ACHN (cell line): ENCODE results near the gene ZNF576.
"Not testable (repeated sequence)": the region's sequence is repeated elsewhere in the genome, so short reads cannot be mapped to it uniquely, and the experiment has no call there.

Experiments
- DNase-seq: peaks from one replicate; pipeline ENCODE4 v3.0.0-alpha.2; 2015
- in situ Hi-C: cut with HindIII; loops from 2 replicates; pipeline ENCODE4 v1.10.0; 2017; ENCODE audit warnings: low sequenced_read_pairs, low pct_ligation_motif_present, low pct_unique_long_range_greater_than_20kb

ZNF576 gene

DNA sequence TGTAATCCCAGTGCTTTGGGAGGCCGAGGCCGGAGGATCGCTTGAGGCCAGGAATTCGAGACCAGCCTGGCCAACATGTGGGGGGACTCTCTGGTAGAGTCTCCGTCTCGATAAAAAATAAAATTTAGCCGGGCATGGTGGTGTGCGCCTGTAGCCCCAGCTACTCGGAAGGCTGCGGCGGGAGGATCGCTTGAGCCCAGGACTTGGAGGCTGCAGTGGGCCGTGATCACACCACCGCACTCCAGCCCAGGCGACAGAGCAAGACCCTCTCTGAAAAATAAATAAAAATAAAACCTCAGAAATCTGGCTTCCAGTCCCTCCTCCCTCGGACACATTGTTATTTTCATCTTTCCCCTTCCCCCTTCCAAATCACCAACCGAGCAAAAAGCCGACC is 793 bp upstream of the ZNF576 start:
- in situ Hi-C loops = no loop called here
- no peak for DNase-seq

- DNase-seq = no peak
- in situ Hi-C loops = no loop called here
These were observed 557 bp downstream of the ZNF576 start for GRCh38 chr19:43596842-43597461.

DNA sequence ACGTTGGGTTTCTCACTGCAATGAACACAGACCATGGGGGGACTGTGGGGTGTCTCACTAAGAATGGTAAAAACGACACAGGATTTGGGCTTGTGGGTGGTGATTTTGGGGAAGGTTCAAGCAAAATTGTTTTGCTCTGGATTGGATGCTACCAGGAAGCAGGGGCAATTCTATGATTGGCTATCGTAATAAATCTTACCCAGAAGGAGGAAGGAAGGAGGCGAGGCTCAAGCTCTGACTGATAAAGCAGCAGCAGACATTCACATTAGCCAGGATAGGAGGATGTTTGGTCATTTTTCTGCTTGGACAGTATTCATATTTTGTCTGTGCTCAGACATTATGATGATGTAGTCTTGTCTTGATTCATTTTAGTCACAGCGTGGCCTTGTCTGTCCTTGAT is 1.5 kb downstream of the ZNF576 start:
- in situ Hi-C loops = no loop called here
- DNase-seq = no peak

- DNase-seq = no peak
- in situ Hi-C loops = no loop called here
These were observed 2.2 kb downstream of the ZNF576 start for GRCh38 chr19:43598445-43599240.

DNA sequence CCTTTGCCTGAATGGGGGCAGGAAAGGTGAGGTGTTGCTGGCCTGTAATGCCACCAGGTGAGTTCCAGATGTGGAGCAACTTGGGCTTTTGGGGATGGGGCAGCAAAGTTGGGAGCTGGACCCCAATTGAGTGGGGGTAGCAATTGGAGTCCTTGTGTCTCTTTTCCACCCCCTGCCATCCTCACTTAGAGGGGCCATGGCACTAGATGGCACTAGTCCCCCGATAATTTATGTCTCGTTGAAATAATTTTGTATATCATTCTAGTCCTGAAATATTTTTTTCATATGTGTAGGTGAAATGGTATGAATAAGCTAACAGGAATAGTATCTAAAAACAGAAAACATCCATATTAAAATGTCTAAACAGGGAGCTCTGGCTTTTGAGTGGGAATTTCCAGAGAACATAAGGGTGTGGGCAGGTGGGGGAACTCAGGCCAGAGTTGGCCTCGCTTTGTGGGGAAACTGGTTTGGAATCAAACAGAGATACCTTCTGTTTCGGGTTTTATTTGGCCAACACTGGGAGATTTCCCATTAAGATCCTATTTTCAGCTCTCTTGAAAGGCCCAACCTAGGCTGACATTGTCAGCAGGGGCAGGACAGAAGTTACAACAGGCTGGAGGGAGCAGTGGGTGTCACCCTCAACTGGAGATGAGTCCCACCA is 3.4 kb downstream of the ZNF576 start:
- in situ Hi-C loops = no loop called here

GRCh38 chr19:43600326-43600725 is 3.9 kb downstream of the ZNF576 start:
- DNase-seq, in situ Hi-C loops: not testable (repeated sequence)

More for the DNA sequence above, 3.4 kb downstream of the ZNF576 start:
- DNase-seq = no peak

- in situ Hi-C loops = no loop called here
- no peak for DNase-seq
These were observed 9.6 kb downstream of the ZNF576 start for GRCh38 chr19:43605875-43606568.

GRCh38 chr19:43606569-43607229 is 10.3 kb downstream of the ZNF576 start:
- DNase-seq = no peak
- in situ Hi-C loops = no loop called here

DNA sequence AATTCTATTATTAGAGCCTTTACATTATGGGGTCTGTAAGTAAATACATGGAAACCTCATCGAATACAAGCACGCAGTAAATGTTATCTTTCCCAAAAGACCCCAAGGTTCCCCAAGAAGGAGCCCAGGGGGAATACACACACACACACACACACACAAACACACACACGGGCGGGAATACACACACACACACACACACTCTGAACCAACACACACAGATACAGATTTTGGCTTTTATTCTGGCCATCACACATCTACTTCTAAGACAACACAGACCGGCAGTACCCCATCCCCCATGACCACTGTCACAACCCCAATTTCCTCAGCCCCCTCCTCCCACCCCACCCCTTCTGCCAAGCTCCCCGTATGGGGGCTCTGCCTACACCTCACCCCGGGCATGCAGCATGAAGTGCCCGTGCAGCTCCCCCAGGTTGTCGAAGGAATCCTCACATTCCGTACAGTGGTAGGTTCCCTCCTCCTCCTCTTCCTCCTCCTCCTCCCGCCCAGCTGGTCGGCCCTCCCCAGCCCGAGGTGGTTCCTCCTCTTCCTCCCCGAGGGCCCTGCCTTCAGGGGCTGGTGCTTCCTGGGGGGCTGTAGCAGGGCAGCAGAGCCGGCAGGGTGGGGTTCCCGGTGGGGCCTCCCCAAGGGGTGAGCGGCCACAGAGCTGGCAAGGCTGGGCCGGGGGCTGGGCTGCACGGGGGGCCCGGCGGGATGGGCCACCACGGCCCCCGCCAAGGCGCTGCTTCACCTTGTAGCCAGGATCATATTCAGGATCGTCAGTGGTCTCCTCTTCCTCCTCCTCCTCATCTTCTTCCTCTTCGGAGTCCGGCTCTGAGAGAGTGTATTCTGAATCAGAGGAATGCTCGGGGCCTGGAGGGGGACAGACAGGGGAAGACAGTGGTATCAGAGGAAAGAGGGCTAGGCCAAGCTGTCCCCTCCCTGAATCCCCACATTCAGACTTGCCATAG is 11.1 kb downstream of the ZNF576 start:
- in situ Hi-C loops = no loop called here
- DNase-seq = no peak

DNA sequence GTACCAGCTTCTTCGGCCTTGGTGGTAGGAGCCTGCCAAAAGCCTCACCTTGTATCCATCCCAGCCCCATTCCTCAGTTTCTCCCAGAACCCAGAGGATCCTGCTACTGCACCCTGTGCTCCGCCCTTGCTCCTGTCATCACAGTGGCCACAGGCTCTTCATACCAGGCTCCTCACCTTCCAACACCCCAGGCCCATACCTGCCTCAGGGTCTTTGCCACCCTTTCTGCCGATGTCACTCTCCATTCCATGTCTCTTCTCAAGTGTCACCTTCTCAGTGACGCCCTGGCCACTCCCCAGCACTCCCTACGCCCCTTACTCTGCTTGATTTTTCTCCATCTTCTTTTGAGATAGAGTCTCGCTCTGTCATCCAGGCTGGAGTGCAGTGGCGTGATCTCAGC is 13.5 kb downstream of the ZNF576 start:
- no peak for DNase-seq
- in situ Hi-C loops = no loop called here

- DNase-seq = no peak
- in situ Hi-C loops = no loop called here
These were observed 14.1 kb downstream of the ZNF576 start for GRCh38 chr19:43610493-43610892.

GRCh38 chr19:43611788-43612187 is 15.4 kb downstream of the ZNF576 start, which contains the start of gene SRRM5:
Gene SRRM5, plus strand, starts transcription at chr19:43612088. Its CDS starts 34 bp downstream, at chr19:43612122.
- DNase-seq = no peak
- in situ Hi-C loops = no loop called here

DNA sequence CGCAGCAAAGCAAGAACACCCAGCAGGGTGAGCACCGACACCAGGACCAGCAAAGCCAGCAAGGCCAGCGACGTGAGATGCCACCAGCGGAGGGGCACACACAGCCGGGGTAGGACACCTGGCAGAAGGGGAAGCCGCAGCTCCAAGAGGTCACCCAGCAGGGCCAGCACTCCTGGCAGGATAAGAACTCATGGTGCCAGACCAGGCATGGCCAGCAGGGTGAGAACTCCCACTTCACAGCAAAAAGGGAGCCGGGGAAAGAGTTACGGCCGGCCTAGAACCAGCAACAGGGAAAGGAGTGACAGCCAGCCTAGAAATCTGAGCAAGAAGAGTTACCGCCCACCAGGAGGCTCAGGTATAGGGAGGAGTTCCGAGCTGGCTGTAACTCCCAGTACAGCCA is 16.0 kb downstream of the ZNF576 start:
- in situ Hi-C loops = no loop called here

GRCh38 chr19:43616306-43616705 is 19.9 kb downstream of the ZNF576 start:
- DNase-seq = no peak
- in situ Hi-C loops = no loop called here

More for the DNA sequence above, 16.0 kb downstream of the ZNF576 start:
- DNase-seq = no peak

- in situ Hi-C loops = no loop called here
These were observed 20.6 kb downstream of the ZNF576 start for GRCh38 chr19:43616954-43617353.

DNA sequence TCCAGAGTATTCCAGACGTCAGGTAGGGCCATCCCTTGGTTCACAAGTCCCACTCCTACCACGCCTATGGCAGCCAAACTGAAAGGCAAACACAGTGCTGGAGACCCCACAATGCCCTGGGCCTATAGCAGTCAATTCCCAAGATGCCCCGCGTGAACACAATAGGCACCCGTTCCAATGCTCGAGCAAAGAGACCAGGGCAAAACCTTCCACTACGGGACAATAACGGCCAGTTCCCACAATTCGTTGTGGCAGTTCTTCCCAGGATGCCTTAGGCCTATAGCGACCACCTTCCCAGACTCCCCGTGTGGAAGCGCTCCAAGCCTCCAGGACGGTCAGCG is 22.5 kb downstream of the ZNF576 start:
- peak; percentile 11 for DNase-seq
- in situ Hi-C loops = no loop called here

More at GRCh38 chr19:43616954-43617353, 20.6 kb downstream of the ZNF576 start:
- DNase-seq = no peak

DNA sequence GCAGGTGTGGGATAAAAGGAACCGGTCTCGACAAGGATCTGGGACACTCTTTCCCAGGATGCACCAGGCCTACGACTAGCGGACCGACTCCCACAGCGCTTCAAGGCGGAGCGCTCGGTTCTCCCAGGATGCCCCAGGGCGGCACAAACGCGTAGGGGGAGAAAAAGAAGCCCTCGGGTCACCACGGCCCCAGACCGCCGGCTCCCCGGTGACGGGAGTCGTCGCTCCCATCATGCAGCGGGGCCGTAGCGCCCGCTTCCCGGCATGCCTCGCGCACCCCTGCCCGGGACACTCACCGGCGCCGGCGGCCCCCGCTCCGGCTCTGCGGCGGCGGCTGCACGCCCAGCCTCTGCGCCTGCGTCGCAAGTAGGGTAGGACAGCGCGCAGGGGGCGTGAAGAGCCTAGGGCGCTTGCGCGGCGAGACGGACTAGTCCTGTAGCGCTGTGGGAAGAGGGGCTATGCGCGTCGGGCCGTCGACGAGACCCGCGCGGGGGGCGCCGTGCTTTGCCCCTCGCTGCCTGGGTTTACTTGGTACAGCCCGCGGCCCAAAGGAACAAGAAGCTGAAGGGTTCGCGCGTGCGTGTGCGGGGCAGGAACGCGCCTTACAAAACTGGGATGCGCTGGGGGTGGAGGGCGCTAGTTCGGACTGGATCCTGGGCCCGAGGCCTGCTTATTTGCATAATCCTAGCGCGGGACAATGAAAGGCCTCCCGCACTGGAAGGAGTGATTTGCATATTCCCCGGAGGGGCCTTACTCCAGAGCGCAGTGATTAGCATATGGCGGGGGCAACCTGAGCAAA is 23.1 kb downstream of the ZNF576 start, which contains the start of gene ZNF428:
Gene ZNF428, minus strand, starts transcription at position 368 of the 799 bp plus-strand sequence. CDS start 5,325 bp downstream, outside the sequence.
- in situ Hi-C loops = no loop called here

More for the DNA sequence above, 23.1 kb downstream of the ZNF576 start, which contains the start of gene ZNF428:
- peak; percentile 83 for DNase-seq
